H9 (cell line): ENCODE measurements around the gene DSE. TPM values are rescaled to one million over a fixed set of nuclear protein-coding genes. Genes with fewer than 3 reads are reported as not detected.
A peak's percentile ranks its signal among the peaks of the same experiment; 100 is the strongest.

Experiments used
- DNase-seq: peaks from one replicate; pipeline ENCODE4 v3.0.0-alpha.2; 2017
- H2AFZ ChIP-seq: one replicate; pipeline ENCODE4 v1.6.1; 2013; ENCODE audit warnings: mild to moderate bottlenecking, low read length, control low read depth, moderate library complexity
- H2AK5ac ChIP-seq: 2 replicates; pipeline ENCODE4 v1.6.1; 2013; ENCODE audit warnings: low read length, control low read depth, mixed read lengths; ENCODE audit not compliant: insufficient read length
- H2BK120ac ChIP-seq: one replicate; pipeline ENCODE4 v1.6.1; 2013; ENCODE audit warnings: low read depth, mild to moderate bottlenecking, low read length, control low read depth, inconsistent platforms; ENCODE audit not compliant: poor library complexity, severe bottlenecking
- H2BK12ac ChIP-seq: 2 replicates; pipeline ENCODE4 v1.6.1; 2013; ENCODE audit warnings: low read length, control low read depth, mixed read lengths, low read depth; ENCODE audit not compliant: insufficient read length
- H2BK15ac ChIP-seq: 2 replicates; pipeline ENCODE4 v1.6.1; 2013; ENCODE audit warnings: low read depth, low read length, control low read depth
- H2BK20ac ChIP-seq: one replicate; pipeline ENCODE4 v1.6.1; 2013; ENCODE audit warnings: low read depth, mild to moderate bottlenecking, low read length, control low read depth, inconsistent platforms; ENCODE audit not compliant: poor library complexity, severe bottlenecking
- H2BK5ac ChIP-seq: 2 replicates; pipeline ENCODE4 v1.6.1; 2013; ENCODE audit warnings: low read length, control low read depth, mixed read lengths; ENCODE audit not compliant: insufficient read length
- H3K14ac ChIP-seq: 2 replicates; pipeline ENCODE4 v1.6.1; 2013; ENCODE audit warnings: low read length, control low read depth; ENCODE audit not compliant: insufficient read depth
- H3K18ac ChIP-seq: 2 replicates; pipeline ENCODE4 v1.6.1; 2013; ENCODE audit warnings: low read depth, mild to moderate bottlenecking, mixed read lengths, low read length, control low read depth; ENCODE audit not compliant: insufficient read length
- H3K23ac ChIP-seq: 2 replicates; pipeline ENCODE4 v1.6.1; 2013; ENCODE audit warnings: low read length, control low read depth, mixed read lengths, low read depth; ENCODE audit not compliant: insufficient read length
- H3K23me2 ChIP-seq: 2 replicates; pipeline ENCODE4 v1.6.1; 2013; ENCODE audit warnings: low read depth, mild to moderate bottlenecking, mixed read lengths, low read length, control low read depth; ENCODE audit not compliant: insufficient read length, poor library complexity, severe bottlenecking
- H3K27ac ChIP-seq: 2 replicates; pipeline ENCODE4 v1.5.1; 2013; ENCODE audit warnings: low read length, control low read depth, mixed read lengths, low read depth; ENCODE audit not compliant: insufficient read length
- H3K27me3 ChIP-seq: 2 replicates; pipeline ENCODE4 v1.6.1; 2013; ENCODE audit warnings: low read length, control low read depth, inconsistent platforms; ENCODE audit not compliant: insufficient read depth
- H3K4ac ChIP-seq: 2 replicates; pipeline ENCODE4 v1.6.1; 2013; ENCODE audit warnings: low read depth, mild to moderate bottlenecking, control low read depth, inconsistent platforms, low read length, moderate library complexity
- H3K4me1 ChIP-seq: 2 replicates; pipeline ENCODE4 v1.6.1; 2013; ENCODE audit warnings: low read length, control low read depth, inconsistent platforms; ENCODE audit not compliant: insufficient read depth
- H3K4me2 ChIP-seq: 2 replicates; pipeline ENCODE4 v1.6.1; 2013; ENCODE audit warnings: low read length, control low read depth, mixed read lengths; ENCODE audit not compliant: insufficient read length, insufficient read depth
- H3K56ac ChIP-seq: 2 replicates; pipeline ENCODE4 v1.6.1; 2013; ENCODE audit warnings: low read depth, mild to moderate bottlenecking, mixed read lengths, low read length, control low read depth; ENCODE audit not compliant: insufficient read length
- H3K79me1 ChIP-seq: 2 replicates; pipeline ENCODE4 v1.6.1; 2013; ENCODE audit warnings: low read depth, mild to moderate bottlenecking, moderate library complexity, low read length, control low read depth, inconsistent platforms; ENCODE audit not compliant: insufficient read depth, poor library complexity, severe bottlenecking
- H3K79me2 ChIP-seq: 2 replicates; pipeline ENCODE4 v1.6.1; 2013; ENCODE audit warnings: low read length, control low read depth, inconsistent platforms; ENCODE audit not compliant: insufficient read depth
- H3K9ac ChIP-seq: 2 replicates; pipeline ENCODE4 v1.6.1; 2013; ENCODE audit warnings: low read length, control low read depth, mixed read lengths; ENCODE audit not compliant: insufficient read length; ENCODE audit errors: extremely low read depth
- H3K9me3 ChIP-seq: one replicate; pipeline ENCODE4 v1.6.1; 2013; ENCODE audit warnings: low read depth, low read length, inconsistent platforms; ENCODE audit not compliant: control insufficient read depth
- H3T11ph ChIP-seq: one replicate; pipeline ENCODE4 v1.6.1; 2013; ENCODE audit warnings: mild to moderate bottlenecking, low read length, control low read depth, inconsistent platforms
- H4K20me1 ChIP-seq: one replicate; pipeline ENCODE4 v1.6.1; 2013; ENCODE audit not compliant: control insufficient read depth, insufficient read length, insufficient read depth
- H4K5ac ChIP-seq: 2 replicates; pipeline ENCODE4 v1.6.1; 2013; ENCODE audit warnings: low read depth, mild to moderate bottlenecking, mixed read lengths, low read length, control low read depth; ENCODE audit not compliant: insufficient read length
- H4K8ac ChIP-seq: replicated peaks from 2 replicates; pipeline ENCODE4 v1.6.1; 2013; ENCODE audit warnings: low read length, control low read depth, mixed read lengths, low read depth; ENCODE audit not compliant: insufficient read length
- H4K91ac ChIP-seq: 2 replicates; pipeline ENCODE4 v1.6.1; 2013; ENCODE audit warnings: low read depth, mild to moderate bottlenecking, moderate library complexity, mixed read lengths, low read length, control low read depth; ENCODE audit not compliant: insufficient read length
- H3K27ac Mint-ChIP-seq, 3 experiments: 2 replicates in 2 of 3; 3 replicates in 1 of 3; pipeline ENCODE4 v1.8.0; 2020 to 2021; ENCODE audit warnings: mixed read lengths in 3 of 3, mild to moderate bottlenecking in 1 of 3, moderate library complexity in 1 of 3
- H3K27me3 Mint-ChIP-seq: 2 replicates; pipeline ENCODE4 v1.8.0; 2021; ENCODE audit warnings: low read depth, mild to moderate bottlenecking, moderate library complexity, mixed read lengths
- H3K36me3 Mint-ChIP-seq, 3 experiments: 2 replicates in 2 of 3; 3 replicates in 1 of 3; pipeline ENCODE4 v1.8.0; 2020 to 2021; ENCODE audit warnings: low read depth in 3 of 3, mixed read lengths in 3 of 3; ENCODE audit not compliant: insufficient read depth in 1 of 3
- H3K4me1 Mint-ChIP-seq, 2 experiments: 2 replicates each; pipeline ENCODE4 v1.8.0; 2020; ENCODE audit warnings: mixed read lengths in 2 of 2
- H3K4me3 Mint-ChIP-seq, 2 experiments: 2 replicates in 1 of 2; 3 replicates in 1 of 2; pipeline ENCODE4 v1.8.0; 2020 to 2021; ENCODE audit warnings: mild to moderate bottlenecking in 2 of 2, mixed read lengths in 2 of 2, moderate library complexity in 1 of 2
- H3K9me3 Mint-ChIP-seq, 2 experiments: 2 replicates in 1 of 2; 3 replicates in 1 of 2; pipeline ENCODE4 v1.8.0; 2020; ENCODE audit warnings: mild to moderate bottlenecking in 2 of 2, mixed read lengths in 2 of 2, moderate library complexity in 1 of 2
- CTCF ChIP-seq: fragments of 200-600 bp; sonication (generic); conservative IDR thresholded peaks from 3 replicates; pipeline ENCODE4 v1.8.0; 2021; ENCODE audit warnings: antibody characterized with exemption, mild to moderate bottlenecking
- WGBS: extraction: QIAGEN DNeasy Blood & Tissue Kit; methylation state at CpG from one replicate; pipeline ENCODE4 v1.1.7; 2013; ENCODE audit warnings: missing lambda C conversion rate, low lambda C conversion rate, mixed read lengths; ENCODE audit not compliant: insufficient read length; ENCODE audit errors: extremely low coverage; 5-methylcytosine and 5-hydroxymethylcytosine counted together
- total RNA-seq: library from RNA; stranded (reverse); gene quantifications from 2 replicates; pipeline ENCODE4 v1.2.1, GENCODE V29; 2021

The DSE gene
- total RNA-seq, 1 experiment from 2014 or later: 45.6 TPM

- peaks cover 7% of the 10 kb centered on the region; the same call in 1 of the 2 replicates for H3K79me2 ChIP-seq
- no peaks in the 10 kb centered on the region for H4K20me1 ChIP-seq
- no peak overlapping the region for H3K56ac ChIP-seq
- no peak overlapping the region for H3K23ac ChIP-seq
- no peak overlapping the region for H3K27ac ChIP-seq
- H2BK5ac ChIP-seq: no peak overlapping the region
- no peak for DNase-seq
- H3K18ac ChIP-seq: no peak overlapping the region
- H2BK20ac ChIP-seq: no peak overlapping the region
- H3K4me1 ChIP-seq: no peaks in the 10 kb centered on the region
- no peaks in the 10 kb centered on the region for H3K9me3 ChIP-seq
- H2AK5ac ChIP-seq: no peak overlapping the region
- no peak overlapping the region for H3T11ph ChIP-seq
- no peak overlapping the region for H2BK120ac ChIP-seq
- Mint-ChIP-seq H3K27ac (peak overlapping the region in 2 of 3 experiments; percentile 92 to 95; a peak in 3 of 7 replicates), H3K9me3 (no peaks in the 10 kb centered on the region), H3K27me3 (no peaks in the 10 kb centered on the region; the same call in 1 of the 2 replicates), H3K4me3 (peak overlapping the region; percentile 84 to 94), H3K4me1 (peaks cover 19 to 24% of the 10 kb centered on the region in 2 experiments), H3K36me3 (no peaks in the 10 kb centered on the region; a peak in 1 of 7 replicates)
- H3K4ac ChIP-seq: no peak overlapping the region
- TF ChIP-seq CTCF: no peak
- no peak overlapping the region for H4K5ac ChIP-seq
- no CpG with 5 or more reads among the region's 8 CpGs for WGBS
- H2AFZ ChIP-seq: no peak overlapping the region
- peak overlapping the region; percentile 69 for H3K4me2 ChIP-seq
- no peak overlapping the region for H2BK15ac ChIP-seq
- no peak overlapping the region for H4K91ac ChIP-seq
- H3K27me3 ChIP-seq: no peaks in the 10 kb centered on the region
- no peak overlapping the region for H3K14ac ChIP-seq
- H3K79me1 ChIP-seq: no peaks in the 10 kb centered on the region
- H2BK12ac ChIP-seq: no peak overlapping the region
- H4K8ac ChIP-seq: no peak overlapping the region
- peak overlapping the region; percentile 54 for H3K9ac ChIP-seq
- peaks cover 7% of the 10 kb centered on the region for H3K23me2 ChIP-seq
Measured at GRCh38 chr6:116371918-116372209, 1.1 kb downstream of the DSE start.
